ENCODE results near the gene KCNAB1.

DNA sequence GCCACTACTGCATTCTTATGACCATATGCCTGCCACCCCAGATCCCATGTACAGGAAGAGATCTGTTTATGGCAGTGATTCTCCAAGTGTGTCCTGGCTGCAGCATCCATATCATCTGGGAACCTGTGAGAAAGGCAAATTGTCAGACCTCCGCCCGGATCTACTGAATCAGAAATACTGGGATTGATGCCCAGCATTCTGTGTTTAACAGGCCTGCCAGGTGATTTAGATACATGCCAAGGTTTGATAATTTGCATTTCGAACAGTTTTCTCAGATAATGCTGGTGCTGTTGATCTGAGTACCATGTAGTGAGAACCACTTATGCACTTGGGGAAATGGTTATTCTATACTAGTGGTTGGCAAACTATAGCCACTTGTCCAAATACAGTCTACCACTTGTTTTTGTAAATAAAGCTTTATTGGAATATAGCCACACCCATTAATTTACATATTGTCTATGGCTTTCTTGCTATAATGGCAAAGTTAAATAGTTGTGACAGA lies 269.1 kb downstream of the KCNAB1 start:
- TF ChIP-seq ZNF274 (IDR thresholded peaks at IDR 0.05; ENCODE audit: low read depth, low read length) = no peak
- TF ChIP-seq SUZ12 (IDR thresholded peaks at IDR 0.05; ENCODE audit: extremely low read depth, insufficient read depth, insufficient read length) = no peak
- no peak for TF ChIP-seq YY1 (IDR thresholded peaks at IDR 0.05; ENCODE audit: insufficient read depth, insufficient read length)

Measured in NT2/D1 (cell line).